SK-N-SH (cell line): ENCODE data around the gene SLC6A8. TPM values are rescaled to one million over a fixed set of nuclear protein-coding genes. Genes with fewer than 3 reads are reported as not detected.

Experiments used
- CTCF ChIA-PET: fragments of 300-600, 350-600 bp; formaldehyde crosslinking; extraction: SDS; loops from one replicate; lab custom pipeline; 2021; lab: Yijun Ruan, JAX
- POLR2A ChIA-PET: fragments of 350-600 bp; sonication (Branson Sonifier 250); formaldehyde crosslinking; extraction: SDS; loops from one replicate; lab custom pipeline; 2020; ENCODE audit warnings: antibody characterized with exemption, inconsistent platforms; lab: Yijun Ruan, JAX
- DNase-seq: peaks from one replicate; pipeline ENCODE4 v3.0.0; 2012
- H2AFZ ChIP-seq: fragments of 200-600 bp; sonication (generic); 2 replicates; pipeline ENCODE4 v1.8.1; 2016; ENCODE audit warnings: antibody characterized with exemption, mild to moderate bottlenecking, low read depth
- H3F3A ChIP-seq: fragments of 200-600 bp; sonication (generic); replicated peaks from 2 replicates; pipeline ENCODE3; 2016; ENCODE audit warnings: antibody characterized with exemption, mild to moderate bottlenecking; ENCODE audit not compliant: insufficient read depth
- H3K27ac ChIP-seq, 2 experiments: fragments of 200-500 bp in 1 of 2; fragments of 200-600 bp in 1 of 2; sonication (Bioruptor generic) in 1 of 2; sonication (generic), shearing (Covaris generic) in 1 of 2; 2 replicates each; pipeline versions ENCODE4 v1.5.1 to v1.6.1; 2014 to 2016; ENCODE audit warnings: low read depth in 2 of 2, inconsistent platforms in 1 of 2, low read length in 1 of 2, mild to moderate bottlenecking in 1 of 2, mixed read lengths in 1 of 2
- H3K27me3 ChIP-seq: fragments of 200-600 bp; sonication (generic), shearing (Covaris generic); 2 replicates; pipeline ENCODE4 v1.6.1; 2016; ENCODE audit warnings: mixed run types; ENCODE audit not compliant: insufficient read depth
- H3K36me3 ChIP-seq, 2 experiments: fragments of 200-500 bp in 1 of 2; fragments of 200-600 bp in 1 of 2; sonication (Bioruptor generic) in 1 of 2; sonication (generic) in 1 of 2; replicated peaks in 1 of 2; 2 replicates each; pipeline versions ENCODE3 to v1.5.1; 2014 to 2016; ENCODE audit warnings: low read length in 1 of 2, mild to moderate bottlenecking in 1 of 2; ENCODE audit not compliant: insufficient read depth in 2 of 2, control insufficient read depth in 1 of 2
- H3K4me1 ChIP-seq, 2 experiments: fragments of 200-500 bp in 1 of 2; fragments of 200-600 bp in 1 of 2; sonication (Bioruptor generic) in 1 of 2; sonication (generic), shearing (Covaris generic) in 1 of 2; 2 replicates each; pipeline versions ENCODE4 v1.5.1 to v1.6.1; 2014 to 2016; ENCODE audit warnings: low read depth in 1 of 2, low read length in 1 of 2, mixed run types in 1 of 2; ENCODE audit not compliant: insufficient read depth in 2 of 2, control insufficient read depth in 1 of 2
- H3K4me2 ChIP-seq: fragments of 200-600 bp; sonication (generic), shearing (Covaris generic); 2 replicates; pipeline ENCODE4 v1.6.1; 2017; ENCODE audit warnings: mixed run types
- H3K4me3 ChIP-seq, 2 experiments: fragments of 200-500 bp in 1 of 2; fragments of 200-600 bp in 1 of 2; sonication (Bioruptor generic) in 1 of 2; sonication (generic), shearing (Covaris generic) in 1 of 2; 2 replicates each; pipeline versions ENCODE4 v1.5.1 to v1.8.1; 2014 to 2016; ENCODE audit warnings: low read depth in 2 of 2, inconsistent platforms in 1 of 2, low read length in 1 of 2, mild to moderate bottlenecking in 1 of 2, mixed read lengths in 1 of 2, moderate library complexity in 1 of 2
- H3K79me2 ChIP-seq: fragments of 200-600 bp; sonication (generic); 2 replicates; pipeline ENCODE4 v1.8.1; 2017; ENCODE audit warnings: mild to moderate bottlenecking; ENCODE audit not compliant: insufficient read depth
- H3K9ac ChIP-seq: fragments of 200-600 bp; sonication (generic); 2 replicates; pipeline ENCODE4 v1.6.1; 2017; ENCODE audit warnings: mixed run types
- H3K9me2 ChIP-seq: fragments of 200-600 bp; sonication (generic); 2 replicates; pipeline ENCODE4 v1.6.1; 2017; ENCODE audit warnings: mixed run types
- H3K9me3 ChIP-seq: fragments of 200-600 bp; sonication (generic); 2 replicates; pipeline ENCODE4 v1.6.1; 2017; ENCODE audit warnings: mixed run types, mild to moderate bottlenecking, moderate library complexity
- H4K20me1 ChIP-seq: fragments of 200-600 bp; sonication (generic); 2 replicates; pipeline ENCODE4 v1.6.1; 2017; ENCODE audit warnings: mild to moderate bottlenecking, mixed run types; ENCODE audit not compliant: insufficient read depth
- ELF1 ChIP-seq: IDR thresholded peaks from 2 replicates; pipeline ENCODE4 v1.4.0; 2012
- EP300 ChIP-seq, 2 experiments: IDR thresholded peaks; 2 replicates each; pipeline versions ENCODE4 v1.4.0 to v1.6.1; 2012; ENCODE audit warnings: borderline replicate concordance in 1 of 2, low read depth in 1 of 2, low read length in 1 of 2
- FOXJ3 ChIP-seq: sonication (generic); formaldehyde crosslinking; IDR thresholded peaks from 2 replicates; pipeline ENCODE4 v1.5.1; 2020; ENCODE audit warnings: mild to moderate bottlenecking, missing genetic modification reagents
- FOXM1 ChIP-seq: IDR thresholded peaks from 2 replicates; pipeline ENCODE4 v1.4.0; 2012; ENCODE audit warnings: low read depth, mild to moderate bottlenecking
- GATA2 ChIP-seq: sonication (generic); formaldehyde crosslinking; IDR thresholded peaks from 2 replicates; pipeline ENCODE4 v1.5.0; 2020; ENCODE audit warnings: mild to moderate bottlenecking, missing genetic modification reagents
- JUND ChIP-seq: IDR thresholded peaks from 2 replicates; pipeline ENCODE4 v1.4.0; 2012
- MAX ChIP-seq: IDR thresholded peaks from 2 replicates; pipeline ENCODE4 v1.4.0; 2012; ENCODE audit warnings: low read depth
- MEF2A ChIP-seq: IDR thresholded peaks from 2 replicates; pipeline ENCODE4 v1.4.0; 2012; ENCODE audit warnings: low read depth, borderline replicate concordance
- MXI1 ChIP-seq: IDR thresholded peaks from 2 replicates; pipeline ENCODE4 v1.6.1; 2012; ENCODE audit warnings: mild to moderate bottlenecking, low read depth, low read length, improper control_type of control experiment
- NFIC ChIP-seq: IDR thresholded peaks from 2 replicates; pipeline ENCODE4 v1.4.0; 2012; ENCODE audit warnings: borderline replicate concordance
- POLR2AphosphoS5 ChIP-seq: IDR thresholded peaks from 2 replicates; pipeline ENCODE4 v1.6.1; 2012; ENCODE audit warnings: low read depth, low read length
- RCOR1 ChIP-seq: fragments of 150-350 bp; IDR thresholded peaks from 2 replicates; pipeline ENCODE4 v1.6.1; 2017; ENCODE audit warnings: antibody characterized with exemption, low read length
- RFX5 ChIP-seq: IDR thresholded peaks from 2 replicates; pipeline ENCODE4 v1.6.1; 2012; ENCODE audit warnings: mild to moderate bottlenecking, improper control_type of control experiment, low read length
- RXRA ChIP-seq: IDR thresholded peaks from 2 replicates; pipeline ENCODE4 v1.4.0; 2012; ENCODE audit warnings: low read depth, mild to moderate bottlenecking, borderline replicate concordance
- SMC3 ChIP-seq: IDR thresholded peaks from 2 replicates; pipeline ENCODE4 v1.6.1; 2012; ENCODE audit warnings: low read depth, low read length, improper control_type of control experiment
- TAF1 ChIP-seq: IDR thresholded peaks from 2 replicates; pipeline ENCODE4 v1.6.1; 2012; ENCODE audit warnings: low read depth, mild to moderate bottlenecking, low read length, moderate library complexity, borderline replicate concordance
- TCF12 ChIP-seq: IDR thresholded peaks from 2 replicates; pipeline ENCODE4 v1.4.0; 2012
- USF2 ChIP-seq: fragments of 150-350 bp; IDR thresholded peaks from 2 replicates; pipeline ENCODE4 v1.6.1; 2017; ENCODE audit warnings: antibody characterized with exemption, low read length, low read depth, borderline replicate concordance
- YY1 ChIP-seq: IDR thresholded peaks from 2 replicates; pipeline ENCODE4 v1.4.0; 2012; ENCODE audit warnings: low read depth, mild to moderate bottlenecking
- ZBTB33 ChIP-seq: IDR thresholded peaks from 2 replicates; pipeline ENCODE4 v1.4.0; 2012; ENCODE audit warnings: low read depth, borderline replicate concordance
- WGBS: methylation state at CpG from one replicate; pipeline ENCODE4 v1.1.6; 2017; ENCODE audit warnings: low lambda C conversion rate; 5-methylcytosine and 5-hydroxymethylcytosine counted together
- polyA plus RNA-seq, 3 experiments: library from polyadenylated mRNA; depleted of rRNA; stranded (reverse); fragments of >200 nt; gene quantifications; 2 replicates each; pipeline ENCODE4 v1.2.3, GENCODE V29; 2012
- TF ChIP-seq, protein P1 (sequence below): IDR thresholded peaks from 2 replicates; pipeline ENCODE4 v1.6.1; 2012; ENCODE audit warnings: mild to moderate bottlenecking, low read depth, low read length, moderate library complexity
- TF ChIP-seq, protein P2 (sequence below): fragments of 200-600 bp; sonication (generic); IDR thresholded peaks from 2 replicates; pipeline ENCODE4 v1.6.1; 2017; ENCODE audit warnings: antibody characterized with exemption, mild to moderate bottlenecking, moderate library complexity

Gene SLC6A8
- polyA plus RNA-seq, 1 of the 3 experiments (the other 2 are of a cell fraction), result 30.8 TPM

DNA sequence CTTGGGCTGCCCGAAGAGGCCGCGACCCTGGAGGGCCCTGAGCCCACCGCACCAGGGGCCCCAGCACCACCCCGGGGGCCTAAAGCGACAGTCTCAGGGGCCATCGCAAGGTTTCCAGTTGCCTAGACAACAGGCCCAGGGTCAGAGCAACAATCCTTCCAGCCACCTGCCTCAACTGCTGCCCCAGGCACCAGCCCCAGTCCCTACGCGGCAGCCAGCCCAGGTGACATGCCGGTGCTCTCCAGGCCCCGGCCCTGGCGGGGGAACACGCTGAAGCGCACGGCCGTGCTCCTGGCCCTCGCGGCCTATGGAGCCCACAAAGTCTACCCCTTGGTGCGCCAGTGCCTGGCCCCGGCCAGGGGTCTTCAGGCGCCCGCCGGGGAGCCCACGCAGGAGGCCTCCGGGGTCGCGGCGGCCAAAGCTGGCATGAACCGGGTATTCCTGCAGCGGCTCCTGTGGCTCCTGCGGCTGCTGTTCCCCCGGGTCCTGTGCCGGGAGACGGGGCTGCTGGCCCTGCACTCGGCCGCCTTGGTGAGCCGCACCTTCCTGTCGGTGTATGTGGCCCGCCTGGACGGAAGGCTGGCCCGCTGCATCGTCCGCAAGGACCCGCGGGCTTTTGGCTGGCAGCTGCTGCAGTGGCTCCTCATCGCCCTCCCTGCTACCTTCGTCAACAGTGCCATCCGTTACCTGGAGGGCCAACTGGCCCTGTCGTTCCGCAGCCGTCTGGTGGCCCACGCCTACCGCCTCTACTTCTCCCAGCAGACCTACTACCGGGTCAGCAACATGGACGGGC is 37.5 kb downstream of the SLC6A8 start (continued):
- TF ChIP-seq USF2, result no peak
- no peak for TF ChIP-seq NFIC
- no peak for TF ChIP-seq FOXM1
- TF ChIP-seq JUND, result no peak
- no peak for TF ChIP-seq RCOR1
- TF ChIP-seq, all 33 proteins: peak for 0

DNA sequence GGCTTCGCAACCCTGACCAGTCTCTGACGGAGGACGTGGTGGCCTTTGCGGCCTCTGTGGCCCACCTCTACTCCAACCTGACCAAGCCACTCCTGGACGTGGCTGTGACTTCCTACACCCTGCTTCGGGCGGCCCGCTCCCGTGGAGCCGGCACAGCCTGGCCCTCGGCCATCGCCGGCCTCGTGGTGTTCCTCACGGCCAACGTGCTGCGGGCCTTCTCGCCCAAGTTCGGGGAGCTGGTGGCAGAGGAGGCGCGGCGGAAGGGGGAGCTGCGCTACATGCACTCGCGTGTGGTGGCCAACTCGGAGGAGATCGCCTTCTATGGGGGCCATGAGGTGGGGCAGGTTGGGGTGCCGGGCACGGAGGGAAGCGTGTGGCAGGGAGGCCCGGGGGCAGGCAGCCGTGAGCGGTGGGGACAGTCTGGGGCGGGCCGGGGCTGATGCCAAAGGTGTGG is 38.1 kb downstream of the SLC6A8 start:
- peak overlapping the region; percentile 47 to 76; a peak in 3 of 4 replicates for H3K27ac ChIP-seq
- peaks cover 22% of the 10 kb centered on the region for H4K20me1 ChIP-seq
- no peak overlapping the region for H2AFZ ChIP-seq
- H3K4me3 ChIP-seq, result no peak overlapping the region
- peak overlapping the region; percentile 77; the same call in 1 of the 2 replicates for H3K4me2 ChIP-seq
- peaks cover 27% of the 10 kb centered on the region for H3K79me2 ChIP-seq
- CTCF ChIA-PET, result interaction anchor here (0.6 to 2.7 kb wide), 3 partner anchors 13 to 38 kb away, joined by 3 to 11 read pairs (median 5); partner anchors contain the start of gene PLXNB3
- no peaks in the 10 kb centered on the region for H3K27me3 ChIP-seq
- H3K36me3 ChIP-seq, result peaks cover 0 to 6% of the 10 kb centered on the region in 2 experiments
- no peak overlapping the region for H3K9ac ChIP-seq
- no peaks in the 10 kb centered on the region for H3K9me3 ChIP-seq
- no peaks in the 10 kb centered on the region for H3F3A ChIP-seq
- H3K9me2 ChIP-seq, result no peaks in the 10 kb centered on the region
- POLR2A ChIA-PET, result interaction anchor here (1.3 kb wide), 1 partner anchor 37 kb away, joined by 4 read pairs; no protein-coding TSS in a partner anchor
- H3K4me1 ChIP-seq, result peaks cover 7 to 38% of the 10 kb centered on the region in 2 experiments; a peak in 3 of 4 replicates
- DNase-seq, result peak; percentile 41
- 78% methylated on average over 28 of the region's 35 CpGs for WGBS
- TF ChIP-seq RFX5 (no peak), ZBTB33 (no peak), YY1 (no peak), RXRA (no peak), TCF12 (no peak), EP300 (IDR thresholded peaks at IDR 0.05; ENCODE audit: borderline replicate concordance in 1 of 2, low read depth in 1 of 2, low read length in 1 of 2) (no peak), SMC3 (no peak), GATA2 (no peak), NFIC (no peak), POLR2AphosphoS5 (no peak), MEF2A (no peak), MAX (no peak), TAF1 (no peak), ELF1 (no peak), FOXJ3 (CRISPR knock-in tag) (no peak), MXI1 (no peak)
- TF ChIP-seq, protein P1, sequence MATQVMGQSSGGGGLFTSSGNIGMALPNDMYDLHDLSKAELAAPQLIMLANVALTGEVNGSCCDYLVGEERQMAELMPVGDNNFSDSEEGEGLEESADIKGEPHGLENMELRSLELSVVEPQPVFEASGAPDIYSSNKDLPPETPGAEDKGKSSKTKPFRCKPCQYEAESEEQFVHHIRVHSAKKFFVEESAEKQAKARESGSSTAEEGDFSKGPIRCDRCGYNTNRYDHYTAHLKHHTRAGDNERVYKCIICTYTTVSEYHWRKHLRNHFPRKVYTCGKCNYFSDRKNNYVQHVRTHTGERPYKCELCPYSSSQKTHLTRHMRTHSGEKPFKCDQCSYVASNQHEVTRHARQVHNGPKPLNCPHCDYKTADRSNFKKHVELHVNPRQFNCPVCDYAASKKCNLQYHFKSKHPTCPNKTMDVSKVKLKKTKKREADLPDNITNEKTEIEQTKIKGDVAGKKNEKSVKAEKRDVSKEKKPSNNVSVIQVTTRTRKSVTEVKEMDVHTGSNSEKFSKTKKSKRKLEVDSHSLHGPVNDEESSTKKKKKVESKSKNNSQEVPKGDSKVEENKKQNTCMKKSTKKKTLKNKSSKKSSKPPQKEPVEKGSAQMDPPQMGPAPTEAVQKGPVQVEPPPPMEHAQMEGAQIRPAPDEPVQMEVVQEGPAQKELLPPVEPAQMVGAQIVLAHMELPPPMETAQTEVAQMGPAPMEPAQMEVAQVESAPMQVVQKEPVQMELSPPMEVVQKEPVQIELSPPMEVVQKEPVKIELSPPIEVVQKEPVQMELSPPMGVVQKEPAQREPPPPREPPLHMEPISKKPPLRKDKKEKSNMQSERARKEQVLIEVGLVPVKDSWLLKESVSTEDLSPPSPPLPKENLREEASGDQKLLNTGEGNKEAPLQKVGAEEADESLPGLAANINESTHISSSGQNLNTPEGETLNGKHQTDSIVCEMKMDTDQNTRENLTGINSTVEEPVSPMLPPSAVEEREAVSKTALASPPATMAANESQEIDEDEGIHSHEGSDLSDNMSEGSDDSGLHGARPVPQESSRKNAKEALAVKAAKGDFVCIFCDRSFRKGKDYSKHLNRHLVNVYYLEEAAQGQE, result no peak
- TF ChIP-seq, protein P2, sequence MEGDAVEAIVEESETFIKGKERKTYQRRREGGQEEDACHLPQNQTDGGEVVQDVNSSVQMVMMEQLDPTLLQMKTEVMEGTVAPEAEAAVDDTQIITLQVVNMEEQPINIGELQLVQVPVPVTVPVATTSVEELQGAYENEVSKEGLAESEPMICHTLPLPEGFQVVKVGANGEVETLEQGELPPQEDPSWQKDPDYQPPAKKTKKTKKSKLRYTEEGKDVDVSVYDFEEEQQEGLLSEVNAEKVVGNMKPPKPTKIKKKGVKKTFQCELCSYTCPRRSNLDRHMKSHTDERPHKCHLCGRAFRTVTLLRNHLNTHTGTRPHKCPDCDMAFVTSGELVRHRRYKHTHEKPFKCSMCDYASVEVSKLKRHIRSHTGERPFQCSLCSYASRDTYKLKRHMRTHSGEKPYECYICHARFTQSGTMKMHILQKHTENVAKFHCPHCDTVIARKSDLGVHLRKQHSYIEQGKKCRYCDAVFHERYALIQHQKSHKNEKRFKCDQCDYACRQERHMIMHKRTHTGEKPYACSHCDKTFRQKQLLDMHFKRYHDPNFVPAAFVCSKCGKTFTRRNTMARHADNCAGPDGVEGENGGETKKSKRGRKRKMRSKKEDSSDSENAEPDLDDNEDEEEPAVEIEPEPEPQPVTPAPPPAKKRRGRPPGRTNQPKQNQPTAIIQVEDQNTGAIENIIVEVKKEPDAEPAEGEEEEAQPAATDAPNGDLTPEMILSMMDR, result no peak
